Vagina (tissue), 2 donors: Measurements from ENCODE around the gene GRIN2C.

ENCODE experiments used
- CTCF ChIP-seq, 3 experiments: fragments of 450-650 bp in 2 of 3; fragments of 200-600 bp in 1 of 3; sonication (generic) in 1 of 3; IDR thresholded peaks; one replicate each; pipeline ENCODE4 v1.5.1; 2017 to 2019; ENCODE audit warnings: antibody characterized with exemption in 3 of 3, mild to moderate bottlenecking in 2 of 3, moderate library complexity in 2 of 3
- POLR2A ChIP-seq, 2 donors: fragments of 450-650 bp; IDR thresholded peaks; one replicate each; pipeline ENCODE4 v1.6.1; 2017; ENCODE audit warnings: antibody characterized with exemption in 2 of 2, mild to moderate bottlenecking in 2 of 2, moderate library complexity in 2 of 2
- POLR2AphosphoS5 ChIP-seq, 2 donors: sonication (generic); formaldehyde crosslinking; IDR thresholded peaks; one replicate each; pipeline ENCODE4 v1.9.0; 2017; ENCODE audit warnings: antibody characterized with exemption in 2 of 2, mild to moderate bottlenecking in 2 of 2, low read depth in 1 of 2; ENCODE audit not compliant: insufficient read depth in 1 of 2

GRCh38 chr17:74801896-74802295, 57.8 kb downstream of the GRIN2C start:
- TF ChIP-seq CTCF (IDR thresholded peaks at IDR 0.05) (no peak), POLR2A (IDR thresholded peaks at IDR 0.05) (no peak), POLR2AphosphoS5 (IDR thresholded peaks at IDR 0.05; ENCODE audit: insufficient read depth in 1 of 2, low read depth in 1 of 2) (no peak)
